ENCODE data around the gene TTLL7. TPM values are rescaled to one million over a fixed set of nuclear protein-coding genes. Genes with fewer than 3 reads are reported as not detected.

Gene TTLL7
- total and polyA plus RNA-seq, 2 experiments from 2014 or later, result 4.1 to 6.7 TPM

GRCh38 chr1:83961571-83962295, 37.2 kb downstream of the TTLL7 start:
- H3K9me3 Mint-ChIP-seq, result no peaks in the 10 kb centered on the region
- no peaks in the 10 kb centered on the region for H3K4me1 ChIP-seq (ENCODE audit: insufficient read depth)
- H3K36me3 ChIP-seq (ENCODE audit: insufficient read depth), result no peaks in the 10 kb centered on the region
- TF ChIP-seq ZNF114 (CRISPR knock-in tag; IDR thresholded peaks at IDR 0.05) (no peak), NANOG (IDR thresholded peaks at IDR 0.05; ENCODE audit: borderline replicate concordance) (no peak), REST (IDR thresholded peaks at IDR 0.05; ENCODE audit: unreplicated experiment) (no peak), EZH2 (IDR thresholded peaks at IDR 0.05; ENCODE audit: low read depth, unreplicated experiment) (no peak), JUNB (IDR thresholded peaks at IDR 0.05; ENCODE audit: unreplicated experiment) (no peak), ZNF462 (CRISPR knock-in tag; IDR thresholded peaks at IDR 0.05) (no peak), EZH2phosphoT487 (IDR thresholded peaks at IDR 0.05; ENCODE audit: unreplicated experiment) (no peak), CREB1 (CRISPR knock-in tag; IDR thresholded peaks at IDR 0.05; ENCODE audit: low read depth) (no peak), POLR2AphosphoS5 (IDR thresholded peaks at IDR 0.05; ENCODE audit: low read depth) (no peak), STAT1 (IDR thresholded peaks at IDR 0.05; ENCODE audit: unreplicated experiment) (no peak), CTCF (conservative IDR thresholded peaks at IDR 0.05; ENCODE audit: low read depth in 2 of 2) (no peak), ZNF331 (CRISPR knock-in tag; IDR thresholded peaks at IDR 0.05; ENCODE audit: low read depth) (no peak), ETS1 (IDR thresholded peaks at IDR 0.05) (no peak)
- H4K20me1 ChIP-seq (replicated peaks; ENCODE audit: insufficient read depth), result no peaks in the 10 kb centered on the region
- H3F3A ChIP-seq (replicated peaks; ENCODE audit: low read depth), result no peaks in the 10 kb centered on the region
- no peak overlapping the region for H3K27ac ChIP-seq (ENCODE audit: low read depth)
- DNase-seq (ENCODE audit: low spot score) (no peak), ATAC-seq (no peak)
- H3K79me2 ChIP-seq (replicated peaks; ENCODE audit: insufficient read depth), result no peaks in the 10 kb centered on the region
- H3K9me2 ChIP-seq (ENCODE audit: insufficient read depth), result no peaks in the 10 kb centered on the region
- no peak overlapping the region for H3K4me2 ChIP-seq
- H3K36me3 Mint-ChIP-seq (ENCODE audit: low read depth), result no peaks in the 10 kb centered on the region
- no peak overlapping the region for H2AFZ ChIP-seq
- H3K27me3 Mint-ChIP-seq (ENCODE audit: insufficient read depth, low read depth, poor library complexity), result no peaks in the 10 kb centered on the region
- H3K4me3 Mint-ChIP-seq, result no peak overlapping the region
- no peak overlapping the region for H3K4me3 ChIP-seq
- no peak overlapping the region for H3K27ac Mint-ChIP-seq
- H3K27me3 ChIP-seq (ENCODE audit: insufficient read depth), result no peaks in the 10 kb centered on the region
- peaks cover 5% of the 10 kb centered on the region for H3K4me1 Mint-ChIP-seq

Measured in GM23338 (cell line).